D721Med (cell line): ENCODE measurements around the gene UBA52.
"Not testable (repeated sequence)": the region's sequence is repeated elsewhere in the genome, so short reads cannot be mapped to it uniquely, and the experiment has no call there.

Experiments
- DNase-seq: peaks from one replicate; pipeline ENCODE4 v3.0.0; 2011; ENCODE audit warnings: low spot score; ENCODE audit not compliant: insufficient read length
- FAIRE-seq: peaks from 2 replicates; lab custom pipeline; 2011; peaks lifted over from hg19 to GRCh38; lab: Jason Lieb, UNC
- TF ChIP-seq, protein P1 (sequence below): IDR thresholded peaks from 2 replicates; pipeline ENCODE4 v1.5.1; 2012; ENCODE audit warnings: mild to moderate bottlenecking, control low read depth; ENCODE audit not compliant: insufficient read depth; ENCODE audit errors: missing control alignments

Gene UBA52

DNA sequence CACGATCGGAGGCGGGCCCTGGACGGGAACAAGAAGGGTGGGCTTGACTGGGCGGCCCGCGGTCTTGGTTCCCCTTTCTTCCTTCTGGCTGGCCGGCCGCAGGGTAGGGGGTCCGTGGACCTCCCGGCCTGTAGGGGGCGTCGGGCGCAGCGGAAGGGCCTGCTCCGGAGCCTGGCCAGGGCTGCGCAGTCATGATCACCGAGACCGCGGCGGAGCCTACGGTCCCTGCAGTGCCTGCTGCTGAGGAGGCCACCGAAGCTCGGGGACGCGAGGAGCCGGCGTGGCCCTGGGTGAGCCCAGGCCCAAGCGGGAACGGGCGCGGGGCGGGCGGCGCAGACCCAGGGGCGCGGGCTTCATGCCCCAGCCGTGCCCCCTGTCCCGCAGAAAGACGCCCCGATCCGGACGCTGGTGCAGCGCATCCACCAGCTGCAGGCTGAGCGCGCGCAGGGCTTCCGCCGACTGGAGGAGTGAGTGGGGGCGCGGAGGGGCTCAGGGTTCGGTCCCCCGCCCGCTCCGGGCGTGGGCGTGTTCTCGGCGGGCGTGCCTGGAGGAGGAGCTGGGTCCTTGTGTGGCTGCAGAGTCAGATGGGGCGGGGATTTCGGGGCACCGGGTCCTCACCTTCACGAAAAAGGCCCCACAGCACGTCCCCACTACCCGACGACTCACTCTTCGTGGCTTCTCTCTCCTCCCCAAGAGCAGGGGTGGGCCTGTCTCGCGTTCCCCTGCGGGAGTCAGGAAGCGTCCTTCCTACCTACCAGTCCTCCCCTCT, 17.1 kb downstream of the UBA52 start, which contains the start of gene REX1BD:
TSS of gene REX1BD (plus strand) at position 188 of the 769 bp plus-strand sequence. CDS start at position 192, 4 bp downstream.
- DNase-seq, result no peak
- TF ChIP-seq, protein P1, sequence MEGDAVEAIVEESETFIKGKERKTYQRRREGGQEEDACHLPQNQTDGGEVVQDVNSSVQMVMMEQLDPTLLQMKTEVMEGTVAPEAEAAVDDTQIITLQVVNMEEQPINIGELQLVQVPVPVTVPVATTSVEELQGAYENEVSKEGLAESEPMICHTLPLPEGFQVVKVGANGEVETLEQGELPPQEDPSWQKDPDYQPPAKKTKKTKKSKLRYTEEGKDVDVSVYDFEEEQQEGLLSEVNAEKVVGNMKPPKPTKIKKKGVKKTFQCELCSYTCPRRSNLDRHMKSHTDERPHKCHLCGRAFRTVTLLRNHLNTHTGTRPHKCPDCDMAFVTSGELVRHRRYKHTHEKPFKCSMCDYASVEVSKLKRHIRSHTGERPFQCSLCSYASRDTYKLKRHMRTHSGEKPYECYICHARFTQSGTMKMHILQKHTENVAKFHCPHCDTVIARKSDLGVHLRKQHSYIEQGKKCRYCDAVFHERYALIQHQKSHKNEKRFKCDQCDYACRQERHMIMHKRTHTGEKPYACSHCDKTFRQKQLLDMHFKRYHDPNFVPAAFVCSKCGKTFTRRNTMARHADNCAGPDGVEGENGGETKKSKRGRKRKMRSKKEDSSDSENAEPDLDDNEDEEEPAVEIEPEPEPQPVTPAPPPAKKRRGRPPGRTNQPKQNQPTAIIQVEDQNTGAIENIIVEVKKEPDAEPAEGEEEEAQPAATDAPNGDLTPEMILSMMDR, result peak; percentile 79
- no peak for FAIRE-seq

DNA sequence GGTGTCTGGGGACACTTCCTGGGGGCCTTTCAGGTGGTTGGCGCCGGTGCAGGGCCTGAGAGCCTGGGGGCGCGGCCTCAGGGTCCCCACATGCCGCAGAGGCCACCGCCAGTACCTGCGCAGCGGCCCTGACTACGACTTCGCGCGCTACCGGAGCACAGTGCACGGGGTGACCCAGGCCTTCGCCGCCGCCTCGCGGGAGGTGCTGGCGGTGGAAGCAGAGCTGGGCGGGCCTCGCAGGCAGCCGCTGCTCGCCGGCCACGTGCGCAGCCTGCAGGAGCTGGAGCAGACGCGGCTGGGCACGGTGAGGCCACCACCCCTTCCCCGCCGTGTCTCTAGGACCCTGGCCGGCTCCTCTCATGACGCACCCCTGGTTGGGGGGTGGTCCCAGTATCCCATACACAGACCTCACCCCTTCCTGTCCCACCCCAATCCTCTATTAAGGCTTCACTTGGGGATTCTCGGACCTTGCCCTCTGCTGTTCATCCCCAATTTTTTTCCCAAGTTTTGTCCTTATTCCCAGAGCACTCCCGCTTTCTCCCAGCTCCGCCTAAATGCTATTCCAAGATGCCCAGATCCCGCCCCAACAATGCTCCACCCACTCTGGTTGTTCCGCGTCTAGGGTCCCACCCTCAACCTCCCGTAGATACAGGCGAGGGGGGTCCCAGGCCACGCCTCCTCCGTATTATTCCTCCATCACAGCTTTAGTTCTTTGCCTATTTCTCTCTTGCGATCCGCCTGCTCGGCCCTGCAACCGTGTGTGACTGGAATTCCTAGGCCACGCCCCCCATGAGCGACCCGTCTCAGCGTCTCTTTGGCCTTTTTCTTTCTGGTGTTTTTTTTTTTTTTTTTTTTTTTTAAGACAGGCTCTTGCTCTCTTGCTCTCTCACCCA, 18.0 kb downstream of the UBA52 start:
- TF ChIP-seq, protein P1, result no peak
- no peak for FAIRE-seq

DNA sequence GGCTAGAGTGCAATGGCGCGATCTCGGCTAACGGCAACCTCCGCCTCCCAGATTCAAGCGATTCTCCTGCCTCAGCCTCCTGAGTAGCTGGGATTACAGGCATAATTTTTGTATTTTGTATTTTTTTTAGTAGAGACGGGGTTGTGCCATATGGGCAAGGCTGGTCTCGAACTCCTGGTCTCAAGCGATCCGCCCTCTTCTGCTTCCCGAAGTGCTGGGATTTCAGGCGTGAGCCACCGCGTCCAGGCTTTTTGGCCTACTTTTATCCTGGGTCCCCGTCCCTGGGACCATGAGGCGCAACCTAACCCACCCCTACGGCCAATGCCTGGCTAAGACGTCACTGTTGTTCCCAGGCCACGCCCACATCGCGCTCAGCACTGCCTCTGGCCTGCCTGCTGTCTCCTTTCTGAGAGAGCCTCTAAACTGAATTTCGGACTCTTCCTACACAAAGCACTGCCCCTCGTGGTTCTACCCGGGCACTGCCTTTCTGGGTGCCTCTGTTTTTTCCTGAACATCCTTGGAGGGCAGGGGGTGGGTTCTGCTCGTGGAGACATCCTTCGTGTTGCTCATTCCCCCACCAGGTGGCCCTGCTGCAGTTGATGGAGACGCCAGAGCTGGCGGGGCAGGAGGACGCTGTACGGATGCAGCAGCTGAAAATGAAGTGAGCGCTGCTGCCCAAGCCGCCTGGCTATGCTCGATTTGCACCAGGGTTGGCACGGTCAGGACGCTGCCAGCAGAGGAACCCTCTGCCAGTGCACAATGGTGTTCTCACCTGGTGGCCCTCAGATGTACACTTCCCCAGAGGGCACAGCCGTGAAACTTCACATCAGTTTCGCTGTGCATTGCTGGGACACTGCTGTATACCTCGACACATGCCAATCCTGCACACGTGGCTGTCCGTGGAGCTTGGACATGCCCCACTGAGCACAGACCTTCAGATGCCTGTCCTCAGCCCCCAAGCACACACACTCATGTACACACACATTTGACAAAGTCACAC, 18.9 kb downstream of the UBA52 start:
- peak; percentile 73 for DNase-seq
- no peak for FAIRE-seq
- TF ChIP-seq, protein P1, result peak; percentile 2

More for the DNA sequence above, 18.0 kb downstream of the UBA52 start:
- no peak for DNase-seq

DNA sequence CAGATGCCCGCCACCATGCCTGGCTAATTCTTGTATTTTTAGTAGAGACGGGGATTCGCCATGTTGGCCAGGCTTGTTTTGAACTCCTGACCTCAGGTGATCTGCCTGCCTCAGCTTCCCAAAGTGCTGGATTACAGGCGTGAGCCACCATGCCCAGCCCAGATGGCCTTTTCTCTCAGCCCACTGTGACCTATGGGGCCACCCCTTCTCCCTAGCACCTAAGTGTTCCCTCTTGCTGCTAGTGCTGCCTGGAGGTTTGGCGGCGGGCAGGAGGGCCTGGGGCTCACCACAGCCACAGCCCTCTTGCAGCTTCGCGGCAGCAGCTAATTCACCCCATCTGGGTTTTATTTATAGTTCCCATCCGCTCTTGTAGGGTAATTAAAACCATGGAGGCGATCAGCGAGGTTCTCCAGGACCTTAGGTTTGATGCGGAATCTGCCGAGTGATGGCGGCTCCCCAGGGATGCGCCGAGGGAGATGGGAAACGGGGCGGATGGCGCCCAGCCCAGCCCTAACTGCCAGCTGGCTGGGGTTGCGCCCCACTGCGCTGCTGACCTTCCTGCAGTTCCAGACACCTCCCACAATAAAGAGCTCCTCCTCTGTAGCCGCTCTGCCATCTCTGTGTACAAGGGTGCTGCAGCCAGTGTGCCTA, 20.2 kb downstream of the UBA52 start:
- TF ChIP-seq, protein P1, result no peak
- no peak for DNase-seq
- no peak for FAIRE-seq

DNA sequence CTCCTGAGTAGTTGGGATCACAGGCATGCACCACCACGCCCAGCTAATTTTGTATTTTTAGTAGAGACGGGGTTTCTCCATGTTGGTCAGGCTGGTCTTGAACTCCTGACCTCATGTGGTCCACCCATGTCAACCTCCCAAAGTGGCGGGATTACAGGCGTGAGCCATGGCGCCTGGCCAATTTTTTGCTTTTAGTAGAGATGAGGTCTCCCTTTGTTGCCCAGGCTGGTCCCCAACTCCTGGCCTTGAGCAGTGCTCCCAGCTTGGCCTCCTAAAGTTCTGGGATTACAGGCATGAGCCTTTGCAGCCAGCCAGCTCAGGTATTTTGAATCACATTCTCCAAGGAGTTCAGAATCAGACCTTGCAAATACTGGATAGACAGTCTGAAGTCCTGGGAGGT, 21.1 kb downstream of the UBA52 start:
- not testable (repeated sequence) for FAIRE-seq, DNase-seq

DNA sequence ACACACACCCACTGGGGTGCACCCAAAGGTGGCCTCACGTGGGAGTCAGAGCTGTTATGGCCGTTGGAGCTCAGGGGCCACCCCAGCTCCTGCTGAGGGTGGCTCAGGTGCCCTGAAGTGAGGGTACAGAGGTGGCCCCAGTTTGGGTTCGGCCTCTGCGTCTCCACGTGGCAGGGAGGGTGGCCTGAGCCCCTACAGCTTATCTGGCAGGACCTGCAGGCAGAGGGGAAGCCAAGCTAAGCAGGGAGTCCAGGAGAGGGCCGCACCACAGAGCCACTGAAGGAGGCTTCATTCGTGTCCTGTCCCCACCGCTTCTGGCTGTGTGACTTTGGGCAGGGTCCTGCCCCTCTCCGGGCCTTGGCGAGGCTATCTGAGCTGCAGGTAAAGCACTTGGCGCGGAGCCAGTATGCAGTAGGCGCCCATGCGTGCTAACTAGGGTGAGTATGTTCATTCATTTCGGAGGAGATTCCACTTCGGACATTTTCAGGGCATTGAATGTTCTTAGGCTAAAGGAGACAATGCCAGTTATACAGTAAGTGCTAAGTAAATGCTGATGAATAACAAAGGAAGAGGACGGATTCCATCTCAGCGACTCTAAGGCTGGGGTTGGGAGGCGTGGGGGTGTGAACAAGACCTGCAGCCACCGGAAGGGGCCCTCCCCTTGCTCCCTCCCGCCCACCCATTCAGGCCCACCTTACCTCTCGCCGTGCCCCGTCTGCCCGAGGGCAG, 21.9 kb downstream of the UBA52 start:
- FAIRE-seq, result no peak

More for the DNA sequence above, 21.9 kb downstream of the UBA52 start:
- no peak for DNase-seq
- TF ChIP-seq, protein P1, result no peak
